GM12878 (cell line): ENCODE measurements around the gene COX6B2. TPM values are rescaled to one million over a fixed set of nuclear protein-coding genes. Genes with fewer than 3 reads are reported as not detected.

Experiments
- ETV6 ChIP-seq, 2 experiments: fragments of 450-650 bp in 1 of 2; IDR thresholded peaks in 1 of 2; conservative IDR thresholded peaks in 1 of 2; 2 replicates each; pipeline ENCODE4 v1.6.1; 2014; ENCODE audit warnings: antibody characterized with exemption in 1 of 2, borderline replicate concordance in 1 of 2, low read depth in 1 of 2, mild to moderate bottlenecking in 1 of 2, moderate library complexity in 1 of 2
- KLF5 ChIP-seq: fragments of 450-650 bp; IDR thresholded peaks from 2 replicates; pipeline ENCODE4 v1.6.1; 2014; ENCODE audit warnings: mild to moderate bottlenecking; ENCODE audit not compliant: partially characterized antibody
- RAD21 ChIP-seq: IDR thresholded peaks from 2 replicates; pipeline ENCODE4 v1.6.1; 2011; ENCODE audit warnings: mild to moderate bottlenecking, low read depth, low read length, moderate library complexity; ENCODE audit not compliant: insufficient read depth
- RELB ChIP-seq: fragments of 450-650 bp; IDR thresholded peaks from 2 replicates; pipeline ENCODE4 v1.6.1; 2017; ENCODE audit warnings: low read depth, mild to moderate bottlenecking, moderate library complexity
- SKIL ChIP-seq: fragments of 450-650 bp; IDR thresholded peaks from 2 replicates; pipeline ENCODE4 v1.6.1; 2017; ENCODE audit warnings: mild to moderate bottlenecking, low read depth, inconsistent platforms; ENCODE audit not compliant: poor library complexity, severe bottlenecking
- SRF ChIP-seq, 2 experiments: IDR thresholded peaks; 2 replicates each; pipeline ENCODE4 v1.6.1; 2011; ENCODE audit warnings: low read depth in 2 of 2, low read length in 2 of 2, mild to moderate bottlenecking in 1 of 2, moderate library complexity in 1 of 2
- ZNF274 ChIP-seq: IDR thresholded peaks from one replicate; pipeline ENCODE4 v1.8.0; 2011; ENCODE audit not compliant: insufficient read length, insufficient read depth
- polyA plus RNA-seq, 11 experiments: library from polyadenylated mRNA; depleted of rRNA in 4 of 11; unstranded in 6 of 11; stranded (reverse) in 5 of 11; fragments of >200 nt; fragmentation: Nextera tagmentation in 4 of 11; fragmentation: Illumina TruSeq in 1 of 11; extraction: Ambion mirVana in 4 of 11; extraction: Trizol in 1 of 11; gene quantifications; 1 replicate in 1 of 11; 2 replicates in 10 of 11; pipeline versions ENCODE4 v1.2.1 to v1.2.3, GENCODE V29; 2011 to 2016; ENCODE audit warnings: inconsistent platforms in 2 of 11, missing spikeins in 2 of 11, low read depth in 1 of 11
- total RNA-seq, 4 experiments: library from RNA; depleted of rRNA in 3 of 4; stranded (reverse); fragments of >200 nt in 3 of 4; fragmentation: Illumina TruSeq in 1 of 4; extraction: Trizol in 1 of 4; gene quantifications; 2 replicates each; pipeline versions ENCODE4 v1.2.1 to v1.2.3, GENCODE V29; 2013 to 2021

Gene COX6B2
- total and polyA plus RNA-seq, 10 of the 15 experiments (the other 5 are each of a cell fraction or from before 2014, with no cell fraction given) = 0.05 to 0.08 (median 0.07) TPM; not detected in 6

- no peak for TF ChIP-seq ZNF274
- TF ChIP-seq SKIL = no peak
- TF ChIP-seq ETV6 (conservative IDR thresholded peaks at IDR 0.05 in 1 of 2, IDR thresholded peaks at IDR 0.05 in 1 of 2; ENCODE audit: borderline replicate concordance in 1 of 2, low read depth in 1 of 2) = no peak
- no peak for TF ChIP-seq RELB
- no peak for TF ChIP-seq SRF (IDR thresholded peaks at IDR 0.05; ENCODE audit: low read depth in 2 of 2, low read length in 2 of 2)
- no peak for TF ChIP-seq RAD21
- TF ChIP-seq KLF5 = no peak
Measured at GRCh38 chr19:55352040-55352439, 2.5 kb downstream of the COX6B2 start (continued).
